ENCODE results near the gene CHSY1. TPM values are rescaled to one million over a fixed set of nuclear protein-coding genes. Genes with fewer than 3 reads are reported as not detected.

The CHSY1 gene
- total and polyA plus RNA-seq, 2 of the 13 experiments (the other 11 are each of a cell fraction or from before 2014, with no cell fraction given): 13.3 to 13.7 TPM

DNA sequence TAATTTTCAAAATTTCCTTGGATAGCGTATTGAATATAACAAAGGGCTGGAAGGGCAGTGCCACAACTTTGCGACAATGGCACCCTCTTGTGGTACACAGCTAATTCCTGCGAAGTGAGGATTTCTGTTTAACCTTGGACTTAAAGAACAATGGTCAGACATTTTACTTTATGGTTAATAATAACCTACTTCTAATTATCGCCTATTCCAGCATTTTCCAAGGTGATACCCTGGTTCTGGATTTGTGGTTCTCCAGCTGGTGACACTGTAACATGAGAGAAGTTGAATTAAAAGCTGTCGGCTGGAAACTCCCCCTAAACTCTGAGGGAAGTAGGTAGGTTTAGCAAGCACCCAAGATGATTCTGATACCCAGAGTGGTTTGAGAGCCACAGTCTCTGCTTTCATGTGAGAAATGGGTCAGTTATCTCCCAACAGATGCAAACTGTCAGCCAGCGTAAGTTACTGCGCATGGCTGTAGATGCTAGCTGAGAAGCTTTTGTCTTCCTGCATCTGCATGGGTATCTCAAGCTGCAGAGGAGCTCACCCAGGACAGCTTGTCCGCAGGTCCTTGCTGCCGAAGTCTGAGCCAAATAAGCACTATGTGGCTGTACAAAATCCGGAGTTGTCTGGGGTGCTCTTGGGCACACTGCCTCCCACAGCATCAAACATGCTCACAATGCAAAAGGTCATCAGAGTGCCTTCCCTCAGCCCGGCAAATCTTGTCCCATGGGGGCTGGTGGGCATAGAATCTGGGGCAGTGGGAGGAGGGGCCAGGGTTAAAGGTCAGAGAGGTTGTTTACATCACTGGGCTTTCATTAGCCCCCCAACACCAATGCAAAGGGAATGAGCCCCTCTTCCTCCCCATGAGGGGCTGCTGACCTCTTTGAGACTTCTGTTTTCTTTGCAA lies 6.6 kb upstream of the CHSY1 start:
- Histone ChIP-seq H3K4me3 (replicated peaks in 1 of 3; ENCODE audit: insufficient read depth in 1 of 3, low read depth in 2 of 3, low read length in 3 of 3) (peak overlapping the region in 1 of 3 experiments; percentile 25; a peak in 1 of 6 replicates), H3K27me3 (ENCODE audit: control insufficient read depth in 1 of 2, insufficient read depth in 2 of 2, low read length in 2 of 2) (peaks cover 0 to 8% of the 10 kb centered on the region in 2 experiments; a peak in 3 of 5 replicates)
- POLR2A ChIA-PET: no interaction called here
- no peak for TF ChIP-seq RFX3 (CRISPR knock-in tag; IDR thresholded peaks at IDR 0.05)
- TF ChIP-seq SOX13 (IDR thresholded peaks at IDR 0.05): no peak
- TF ChIP-seq SOX13 (CRISPR knock-in tag; conservative IDR thresholded peaks at IDR 0.05 in 1 of 2, IDR thresholded peaks at IDR 0.05 in 1 of 2): peak in 1 of 2 experiments; percentile 43; a peak in 1 of 4 replicates
- peak; percentile 18 for TF ChIP-seq TEAD3 (CRISPR knock-in tag; optimal IDR thresholded peaks at IDR 0.05; ENCODE audit: borderline replicate concordance)
- TF ChIP-seq ZNF619 (CRISPR knock-in tag; IDR thresholded peaks at IDR 0.05): no peak
- TF ChIP-seq GZF1 (CRISPR knock-in tag; IDR thresholded peaks at IDR 0.05): no peak
- TF ChIP-seq SMC3 (IDR thresholded peaks at IDR 0.05; ENCODE audit: low read length): peak; percentile 85
- TF ChIP-seq, protein P1, sequence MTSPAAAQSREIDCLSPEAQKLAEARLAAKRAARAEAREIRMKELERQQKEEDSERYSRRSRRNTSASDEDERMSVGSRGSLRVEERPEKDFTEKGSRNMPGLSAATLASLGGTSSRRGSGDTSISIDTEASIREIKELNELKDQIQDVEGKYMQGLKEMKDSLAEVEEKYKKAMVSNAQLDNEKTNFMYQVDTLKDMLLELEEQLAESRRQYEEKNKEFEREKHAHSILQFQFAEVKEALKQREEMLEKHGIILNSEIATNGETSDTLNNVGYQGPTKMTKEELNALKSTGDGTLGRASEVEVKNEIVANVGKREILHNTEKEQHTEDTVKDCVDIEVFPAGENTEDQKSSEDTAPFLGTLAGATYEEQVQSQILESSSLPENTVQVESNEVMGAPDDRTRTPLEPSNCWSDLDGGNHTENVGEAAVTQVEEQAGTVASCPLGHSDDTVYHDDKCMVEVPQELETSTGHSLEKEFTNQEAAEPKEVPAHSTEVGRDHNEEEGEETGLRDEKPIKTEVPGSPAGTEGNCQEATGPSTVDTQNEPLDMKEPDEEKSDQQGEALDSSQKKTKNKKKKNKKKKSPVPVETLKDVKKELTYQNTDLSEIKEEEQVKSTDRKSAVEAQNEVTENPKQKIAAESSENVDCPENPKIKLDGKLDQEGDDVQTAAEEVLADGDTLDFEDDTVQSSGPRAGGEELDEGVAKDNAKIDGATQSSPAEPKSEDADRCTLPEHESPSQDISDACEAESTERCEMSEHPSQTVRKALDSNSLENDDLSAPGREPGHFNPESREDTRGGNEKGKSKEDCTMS (CRISPR knock-in tag; conservative IDR thresholded peaks at IDR 0.05): no peak
- TF ChIP-seq, protein P2, sequence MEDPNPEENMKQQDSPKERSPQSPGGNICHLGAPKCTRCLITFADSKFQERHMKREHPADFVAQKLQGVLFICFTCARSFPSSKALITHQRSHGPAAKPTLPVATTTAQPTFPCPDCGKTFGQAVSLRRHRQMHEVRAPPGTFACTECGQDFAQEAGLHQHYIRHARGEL (CRISPR knock-in tag; IDR thresholded peaks at IDR 0.05): no peak
- TF ChIP-seq RAD21 (CRISPR knock-in tag; IDR thresholded peaks at IDR 0.05): peak; percentile 73
- TF ChIP-seq MIXL1 (CRISPR knock-in tag; IDR thresholded peaks at IDR 0.05): peak; percentile 63; the same call in 1 of the 2 replicates
- TF ChIP-seq, protein P3, sequence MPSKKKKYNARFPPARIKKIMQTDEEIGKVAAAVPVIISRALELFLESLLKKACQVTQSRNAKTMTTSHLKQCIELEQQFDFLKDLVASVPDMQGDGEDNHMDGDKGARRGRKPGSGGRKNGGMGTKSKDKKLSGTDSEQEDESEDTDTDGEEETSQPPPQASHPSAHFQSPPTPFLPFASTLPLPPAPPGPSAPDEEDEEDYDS (CRISPR knock-in tag; IDR thresholded peaks at IDR 0.05): peak; percentile 14; the same call in 1 of the 2 replicates
- TF ChIP-seq, protein P4, sequence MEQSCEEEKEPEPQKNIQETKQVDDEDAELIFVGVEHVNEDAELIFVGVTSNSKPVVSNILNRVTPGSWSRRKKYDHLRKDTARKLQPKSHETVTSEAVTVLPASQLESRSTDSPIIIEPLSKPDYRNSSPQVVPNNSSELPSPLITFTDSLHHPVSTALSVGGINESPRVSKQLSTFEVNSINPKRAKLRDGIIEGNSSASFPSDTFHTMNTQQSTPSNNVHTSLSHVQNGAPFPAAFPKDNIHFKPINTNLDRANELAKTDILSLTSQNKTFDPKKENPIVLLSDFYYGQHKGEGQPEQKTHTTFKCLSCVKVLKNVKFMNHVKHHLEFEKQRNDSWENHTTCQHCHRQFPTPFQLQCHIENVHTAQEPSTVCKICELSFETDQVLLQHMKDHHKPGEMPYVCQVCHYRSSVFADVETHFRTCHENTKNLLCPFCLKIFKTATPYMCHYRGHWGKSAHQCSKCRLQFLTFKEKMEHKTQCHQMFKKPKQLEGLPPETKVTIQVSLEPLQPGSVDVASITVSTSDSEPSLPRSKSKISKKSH (CRISPR knock-in tag; IDR thresholded peaks at IDR 0.05; ENCODE audit: borderline replicate concordance): no peak
- no peak for TF ChIP-seq ZNF768 (CRISPR knock-in tag; IDR thresholded peaks at IDR 0.05)
- no peak for TF ChIP-seq CEBPG (CRISPR knock-in tag; IDR thresholded peaks at IDR 0.05)
- TF ChIP-seq STAG1 (CRISPR knock-in tag; IDR thresholded peaks at IDR 0.05): peak; percentile 96
- TF ChIP-seq, protein P5, sequence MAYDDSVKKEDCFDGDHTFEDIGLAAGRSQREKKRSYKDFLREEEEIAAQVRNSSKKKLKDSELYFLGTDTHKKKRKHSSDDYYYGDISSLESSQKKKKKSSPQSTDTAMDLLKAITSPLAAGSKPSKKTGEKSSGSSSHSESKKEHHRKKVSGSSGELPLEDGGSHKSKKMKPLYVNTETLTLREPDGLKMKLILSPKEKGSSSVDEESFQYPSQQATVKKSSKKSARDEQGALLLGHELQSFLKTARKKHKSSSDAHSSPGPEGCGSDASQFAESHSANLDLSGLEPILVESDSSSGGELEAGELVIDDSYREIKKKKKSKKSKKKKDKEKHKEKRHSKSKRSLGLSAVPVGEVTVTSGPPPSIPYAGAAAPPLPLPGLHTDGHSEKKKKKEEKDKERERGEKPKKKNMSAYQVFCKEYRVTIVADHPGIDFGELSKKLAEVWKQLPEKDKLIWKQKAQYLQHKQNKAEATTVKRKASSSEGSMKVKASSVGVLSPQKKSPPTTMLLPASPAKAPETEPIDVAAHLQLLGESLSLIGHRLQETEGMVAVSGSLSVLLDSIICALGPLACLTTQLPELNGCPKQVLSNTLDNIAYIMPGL (CRISPR knock-in tag; IDR thresholded peaks at IDR 0.05; ENCODE audit: borderline replicate concordance in 1 of 2, low read depth in 1 of 2): peak in 1 of 2 experiments; percentile 24; a peak in 1 of 4 replicates

More for the DNA sequence above, 6.6 kb upstream of the CHSY1 start:
- peak; percentile 57 for DNase-seq (ENCODE audit: low spot score)
- H3K9me3 ChIP-seq (ENCODE audit: low read length): no peaks in the 10 kb centered on the region
- no peak overlapping the region for H3K27ac ChIP-seq (ENCODE audit: extremely low read length, insufficient read depth, low read length)
- no peaks in the 10 kb centered on the region for H4K20me1 ChIP-seq (ENCODE audit: insufficient read depth, low read length)
- peaks cover 33% of the 10 kb centered on the region for H3K4me1 ChIP-seq (ENCODE audit: insufficient read depth, low read length)
- in situ Hi-C loops (cut with HindIII; ENCODE audit: extremely low pct_ligation_motif_present, low pct_unique_long_range_greater_than_20kb): loop anchor here (5.0 to 25.0 kb wide), 4 partner anchors 174 to 596 kb away; partner anchors contain the start of gene LRRK1
- intact Hi-C loops (cut with micrococcal nuclease; ENCODE audit: unreplicated experiment): loop anchor here (1.0 to 10.0 kb wide), 4 partner anchors 134 to 344 kb away; partner anchors contain the start of gene LRRK1
- H3K4me2 ChIP-seq (ENCODE audit: low read depth, low read length): peak overlapping the region; percentile 45
- no peak overlapping the region for H3K9ac ChIP-seq (ENCODE audit: insufficient read depth, low read depth, low read length)
- no TSS peak for BruUV-seq (replicated peaks)
- CTCF ChIA-PET (ENCODE audit: low intra/inter-chr PET ratio, low total read pairs): interaction anchor here (0.6 to 4.7 kb wide), 6 partner anchors 136 to 341 kb away, joined by 3 to 72 read pairs (median 4); no protein-coding TSS in a partner anchor
- H3K36me3 ChIP-seq (replicated peaks in 1 of 2; ENCODE audit: control insufficient read depth in 1 of 2, insufficient read depth in 2 of 2, low read length in 2 of 2): no peaks in the 10 kb centered on the region
- no peak overlapping the region for H2AFZ ChIP-seq (ENCODE audit: low read length)
- no peaks in the 10 kb centered on the region for H3K79me2 ChIP-seq (ENCODE audit: insufficient read depth, low read length)
- peak; percentile 68 for ATAC-seq
- WGBS (ENCODE audit: low lambda C conversion rate): 12% methylated on average over 8 of the region's 11 CpGs
- FAIRE-seq: peak; percentile 80

Measured in HepG2 (cell line).